Ascending aorta (tissue), 2 donors: Measurements from ENCODE around the gene STOM. TPM values are rescaled to one million over a fixed set of nuclear protein-coding genes. Genes with fewer than 3 reads are reported as not detected.

ENCODE experiments used
- DNase-seq, 2 donors: peaks; one replicate each; pipeline ENCODE4 v3.0.0-alpha.2; 2019; ENCODE audit warnings: low spot score in 2 of 2
- H3K27ac ChIP-seq, 2 donors: fragments of 200-600 bp; sonication (generic); one replicate each; pipeline ENCODE4 v1.5.1; 2016 to 2017; ENCODE audit warnings: mild to moderate bottlenecking in 1 of 2
- H3K27me3 ChIP-seq: fragments of 200-600 bp; sonication (generic); one replicate; pipeline ENCODE4 v1.5.1; 2017
- H3K36me3 ChIP-seq, 2 donors: fragments of 200-600 bp; sonication (generic); one replicate each; pipeline ENCODE4 v1.5.1; 2016
- H3K4me1 ChIP-seq, 2 donors: fragments of 200-600 bp; sonication (generic); one replicate each; pipeline ENCODE4 v1.5.1; 2016 to 2017; ENCODE audit warnings: mild to moderate bottlenecking in 1 of 2
- H3K4me3 ChIP-seq, 2 donors: fragments of 200-600 bp; sonication (generic); one replicate each; pipeline ENCODE4 v1.5.1; 2016 to 2017; ENCODE audit warnings: mild to moderate bottlenecking in 1 of 2
- H3K9me3 ChIP-seq, 2 donors: fragments of 200-600 bp; sonication (generic); one replicate each; pipeline ENCODE4 v1.5.1; 2016
- intact Hi-C: fragments of 100-400 bp; cut with DNase I; formaldehyde crosslinking; loops from one replicate; pipeline ENCODE4 v1.15.1; 2023
- total RNA-seq: library from RNA; depleted of rRNA; stranded (reverse); fragments of >200 nt; gene quantifications from one replicate; pipeline ENCODE4 v1.1.0, GENCODE V29; 2016
- TF ChIP-seq, protein P1 (sequence below), 3 experiments: fragments of 200-600 bp in 2 of 3; fragments of 450-650 bp in 1 of 3; sonication (generic) in 2 of 3; IDR thresholded peaks; one replicate each; pipeline ENCODE4 v1.5.1; 2016 to 2019; ENCODE audit warnings: antibody characterized with exemption in 3 of 3, mild to moderate bottlenecking in 1 of 3, moderate library complexity in 1 of 3

STOM gene
- total RNA-seq, 1 donor from 2014 or later = 306 TPM

- TF ChIP-seq, protein P1, sequence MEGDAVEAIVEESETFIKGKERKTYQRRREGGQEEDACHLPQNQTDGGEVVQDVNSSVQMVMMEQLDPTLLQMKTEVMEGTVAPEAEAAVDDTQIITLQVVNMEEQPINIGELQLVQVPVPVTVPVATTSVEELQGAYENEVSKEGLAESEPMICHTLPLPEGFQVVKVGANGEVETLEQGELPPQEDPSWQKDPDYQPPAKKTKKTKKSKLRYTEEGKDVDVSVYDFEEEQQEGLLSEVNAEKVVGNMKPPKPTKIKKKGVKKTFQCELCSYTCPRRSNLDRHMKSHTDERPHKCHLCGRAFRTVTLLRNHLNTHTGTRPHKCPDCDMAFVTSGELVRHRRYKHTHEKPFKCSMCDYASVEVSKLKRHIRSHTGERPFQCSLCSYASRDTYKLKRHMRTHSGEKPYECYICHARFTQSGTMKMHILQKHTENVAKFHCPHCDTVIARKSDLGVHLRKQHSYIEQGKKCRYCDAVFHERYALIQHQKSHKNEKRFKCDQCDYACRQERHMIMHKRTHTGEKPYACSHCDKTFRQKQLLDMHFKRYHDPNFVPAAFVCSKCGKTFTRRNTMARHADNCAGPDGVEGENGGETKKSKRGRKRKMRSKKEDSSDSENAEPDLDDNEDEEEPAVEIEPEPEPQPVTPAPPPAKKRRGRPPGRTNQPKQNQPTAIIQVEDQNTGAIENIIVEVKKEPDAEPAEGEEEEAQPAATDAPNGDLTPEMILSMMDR (IDR thresholded peaks at IDR 0.05) = no peak
- intact Hi-C loops = loop anchor here (2.0 kb wide), 1 partner anchor 13 kb away; no protein-coding TSS in a partner anchor
- Histone ChIP-seq H3K36me3 (peaks cover 93 to 98% of the 10 kb centered on the region in 2 donors), H3K27me3 (no peaks in the 10 kb centered on the region), H3K4me1 (peaks cover 0 to 3% of the 10 kb centered on the region in 2 donors), H3K27ac (no peak overlapping the region), H3K4me3 (no peak overlapping the region), H3K9me3 (no peaks in the 10 kb centered on the region)
- no peak for DNase-seq
Observed at GRCh38 chr9:121312169-121312568, 57.9 kb downstream of the STOM start.

GRCh38 chr9:121310571-121310970 is 59.5 kb downstream of the STOM start:
- Histone ChIP-seq H3K4me3 (no peak overlapping the region), H3K9me3 (no peaks in the 10 kb centered on the region), H3K4me1 (peaks cover 0 to 12% of the 10 kb centered on the region in 2 donors), H3K36me3 (peaks cover 91 to 97% of the 10 kb centered on the region in 2 donors), H3K27me3 (no peaks in the 10 kb centered on the region), H3K27ac (no peak overlapping the region)
- TF ChIP-seq, protein P1 (IDR thresholded peaks at IDR 0.05) = no peak
- intact Hi-C loops = no loop called here
- DNase-seq = peak in 1 of 2 donors; percentile 5

GRCh38 chr9:121309833-121310425 is 60.1 kb downstream of the STOM start:
- Histone ChIP-seq H3K4me3 (no peak overlapping the region), H3K36me3 (peaks cover 91 to 97% of the 10 kb centered on the region in 2 donors), H3K27me3 (no peaks in the 10 kb centered on the region), H3K9me3 (no peaks in the 10 kb centered on the region), H3K4me1 (peaks cover 0 to 16% of the 10 kb centered on the region in 2 donors), H3K27ac (peak overlapping the region; percentile 9 to 50)
- TF ChIP-seq, protein P1 (IDR thresholded peaks at IDR 0.05) = no peak
- intact Hi-C loops = loop anchor here (10.0 kb wide), 1 partner anchor 175 kb away; no protein-coding TSS in a partner anchor
- DNase-seq = no peak

DNA sequence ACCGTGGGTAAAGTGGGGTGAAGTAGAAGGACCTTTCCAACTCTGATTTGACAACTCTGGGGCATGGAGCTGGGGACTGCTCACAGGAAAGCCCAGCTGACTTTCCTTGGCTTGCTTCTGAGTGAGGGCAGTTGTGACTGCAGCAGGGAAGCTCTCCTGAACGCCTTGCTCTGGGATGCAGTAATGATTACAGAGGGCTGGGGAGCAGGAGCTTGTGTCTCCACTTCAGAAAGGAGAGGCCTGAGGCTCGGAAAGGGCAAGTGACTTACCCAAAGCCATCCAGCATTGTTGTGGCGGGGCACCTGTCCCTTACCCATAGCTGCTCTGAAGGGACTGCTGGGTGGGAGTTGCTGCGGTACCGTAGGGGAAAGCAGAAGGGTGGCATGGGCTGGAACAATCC is 60.9 kb downstream of the STOM start:
- H3K4me3 ChIP-seq = no peak overlapping the region
- TF ChIP-seq, protein P1 (IDR thresholded peaks at IDR 0.05) = no peak
- peaks cover 6 to 23% of the 10 kb centered on the region in 2 donors for H3K4me1 ChIP-seq
- peak in 1 of 2 donors; percentile 5 for DNase-seq
- no peaks in the 10 kb centered on the region for H3K9me3 ChIP-seq
- intact Hi-C loops = loop anchor here (10.0 kb wide), 1 partner anchor 176 kb away; no protein-coding TSS in a partner anchor
- peak overlapping the region; percentile 9 to 50 for H3K27ac ChIP-seq
- H3K27me3 ChIP-seq = no peaks in the 10 kb centered on the region
- peaks cover 95 to 97% of the 10 kb centered on the region in 2 donors for H3K36me3 ChIP-seq

DNA sequence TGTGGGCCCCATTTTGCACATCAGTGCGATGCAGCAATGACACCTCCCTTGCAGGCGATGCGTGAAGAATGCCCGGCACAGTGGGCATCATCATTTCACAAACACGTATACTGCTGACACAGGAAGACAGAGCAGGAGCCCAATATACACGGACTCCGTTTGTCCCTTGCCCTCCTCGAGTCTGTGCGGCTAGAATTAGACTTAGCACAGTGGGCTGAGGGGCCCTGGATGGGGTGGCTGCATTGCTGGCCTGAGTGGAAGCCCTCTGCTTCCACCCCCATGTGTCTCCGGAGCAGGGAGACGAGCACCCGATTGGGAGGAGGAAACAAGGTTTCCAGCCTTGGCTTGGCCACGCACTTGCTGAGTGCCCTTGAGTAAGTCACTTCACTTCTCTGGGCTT is 61.3 kb downstream of the STOM start:
- Histone ChIP-seq H3K4me3 (no peak overlapping the region), H3K27ac (peak overlapping the region; percentile 9 to 50), H3K27me3 (no peaks in the 10 kb centered on the region), H3K4me1 (peaks cover 9 to 27% of the 10 kb centered on the region in 2 donors), H3K9me3 (no peaks in the 10 kb centered on the region), H3K36me3 (peaks cover 96 to 97% of the 10 kb centered on the region in 2 donors)
- DNase-seq = peak in 1 of 2 donors; percentile 6
- intact Hi-C loops = loop anchor here (10.0 kb wide), 1 partner anchor 176 kb away; no protein-coding TSS in a partner anchor
- TF ChIP-seq, protein P1 (IDR thresholded peaks at IDR 0.05) = no peak
